HCT116 (cell line): ENCODE results near the gene OCEL1. TPM values are rescaled to one million over a fixed set of nuclear protein-coding genes. Genes with fewer than 3 reads are reported as not detected.

Source experiments
- ATAC-seq: fragments of 200-7000 bp; cut with Tn5 transposase; 2 replicates; pipeline ENCODE4 v1.9.1; 2020; ENCODE audit warnings: mild to moderate bottlenecking, moderate library complexity
- BruUV-seq: library from RNA; stranded (reverse); fragments of 400-500 nt; replicated peaks from 2 replicates; lab custom pipeline; 2021; lab: Mats Ljungman, UMichigan
- CTCF ChIA-PET: fragments of 300-600 bp; sonication (Branson Sonifier 250); formaldehyde crosslinking; loops from one replicate; lab custom pipeline; 2021; ENCODE audit warnings: antibody characterized with exemption; lab: Charles Lee
- POLR2A ChIA-PET: fragments of 300-600, 350-600 bp; sonication (Branson Sonifier 250); formaldehyde crosslinking; loops from one replicate; lab custom pipeline; 2021; ENCODE audit warnings: antibody characterized with exemption; lab: Charles Lee
- RAD21 ChIA-PET, 2 experiments: fragments of 300-600 bp; sonication (Branson Sonifier 250); formaldehyde crosslinking; loops; one replicate each; lab custom pipeline; 2023; ENCODE audit warnings: low total read pairs in 2 of 2; ENCODE audit not compliant: uncharacterized antibody in 2 of 2, unreplicated experiment in 2 of 2, low non-redundant PET in 1 of 2; lab: Charles Lee
- DNase-seq: peaks from one replicate; pipeline ENCODE4 v3.0.0-alpha.2; 2010; ENCODE audit warnings: low read depth, low spot score
- H2AFZ ChIP-seq: fragments of 200-600 bp; shearing (Covaris generic), sonication (generic); 2 replicates; pipeline ENCODE4 v1.6.1; 2017; ENCODE audit warnings: low read depth, mixed run types, mixed read lengths, antibody characterized with exemption, low read length; ENCODE audit not compliant: poor library complexity, severe bottlenecking
- H3K27ac ChIP-seq: 2 replicates; pipeline ENCODE4 v1.5.1; 2012; ENCODE audit warnings: low read depth, low read length
- H3K27me3 ChIP-seq: fragments of 200-600 bp; sonication (generic); 2 replicates; pipeline ENCODE4 v1.6.1; 2016; ENCODE audit warnings: mixed run types, low read length, mixed read lengths; ENCODE audit not compliant: insufficient read depth
- H3K36me3 ChIP-seq, 2 experiments: fragments of 200-500 bp in 1 of 2; fragments of 200-600 bp in 1 of 2; sonication (Bioruptor generic) in 1 of 2; sonication (generic) in 1 of 2; 2 replicates each; pipeline versions ENCODE4 v1.5.1 to v1.6.1; 2014 to 2016; ENCODE audit warnings: low read length in 2 of 2, inconsistent platforms in 1 of 2, mixed read lengths in 1 of 2, mixed run types in 1 of 2; ENCODE audit not compliant: insufficient read depth in 2 of 2, control insufficient read depth in 1 of 2
- H3K4me1 ChIP-seq, 2 experiments: fragments of 200-600 bp in 1 of 2; sonication (generic) in 1 of 2; 2 replicates each; pipeline versions ENCODE4 v1.5.1 to v1.6.1; 2012 to 2017; ENCODE audit warnings: low read length in 2 of 2, inconsistent platforms in 1 of 2, mild to moderate bottlenecking in 1 of 2, mixed read lengths in 1 of 2, mixed run types in 1 of 2, moderate library complexity in 1 of 2; ENCODE audit not compliant: insufficient read depth in 2 of 2, control insufficient read depth in 1 of 2
- H3K4me2 ChIP-seq: fragments of 200-600 bp; sonication (generic); 2 replicates; pipeline ENCODE4 v1.6.1; 2017; ENCODE audit warnings: mixed run types, low read length, mixed read lengths
- H3K4me3 ChIP-seq, 2 experiments: fragments of 200-600 bp in 1 of 2; sonication (generic) in 1 of 2; replicated peaks in 1 of 2; 2 replicates each; pipeline ENCODE4 v1.5.1; 2011 to 2016; ENCODE audit warnings: low read length in 2 of 2, control low read depth in 1 of 2, low read depth in 1 of 2, mild to moderate bottlenecking in 1 of 2, mixed read lengths in 1 of 2, mixed run types in 1 of 2
- H3K79me2 ChIP-seq: fragments of 200-600 bp; sonication (generic); 2 replicates; pipeline ENCODE4 v1.6.1; 2017; ENCODE audit warnings: mild to moderate bottlenecking, mixed run types, low read length, moderate library complexity, mixed read lengths; ENCODE audit not compliant: insufficient read depth
- H3K9ac ChIP-seq: fragments of 200-600 bp; sonication (generic); 2 replicates; pipeline ENCODE4 v1.6.1; 2016; ENCODE audit warnings: low read length, mixed read lengths
- H3K9me2 ChIP-seq: fragments of 200-600 bp; sonication (generic), shearing (Covaris generic); 2 replicates; pipeline ENCODE4 v1.6.1; 2017; ENCODE audit warnings: mixed run types, mild to moderate bottlenecking, moderate library complexity; ENCODE audit not compliant: insufficient read depth
- H3K9me3 ChIP-seq, 2 experiments: fragments of 200-500 bp in 1 of 2; fragments of 200-600 bp in 1 of 2; sonication (Bioruptor generic) in 1 of 2; sonication (generic) in 1 of 2; 2 replicates each; pipeline ENCODE4 v1.6.1; 2014 to 2017; ENCODE audit warnings: low read length in 2 of 2, mixed read lengths in 2 of 2, inconsistent platforms in 1 of 2, low read depth in 1 of 2, mild to moderate bottlenecking in 1 of 2, mixed run types in 1 of 2, moderate library complexity in 1 of 2; ENCODE audit not compliant: control insufficient read depth in 1 of 2, insufficient read depth in 1 of 2
- H4K20me1 ChIP-seq: fragments of 200-600 bp; sonication (generic), shearing (Covaris generic); 2 replicates; pipeline ENCODE4 v1.6.1; 2017; ENCODE audit warnings: mixed run types, mild to moderate bottlenecking, moderate library complexity; ENCODE audit not compliant: insufficient read depth
- CBX3 ChIP-seq: IDR thresholded peaks from 2 replicates; pipeline ENCODE4 v1.6.1; 2012; ENCODE audit warnings: low read depth
- CEBPB ChIP-seq: IDR thresholded peaks from 2 replicates; pipeline ENCODE4 v1.6.1; 2012; ENCODE audit warnings: low read depth
- CTCF ChIP-seq, 3 experiments: fragments of 200-600 bp in 1 of 3; sonication (generic) in 1 of 3; IDR thresholded peaks in 2 of 3; conservative IDR thresholded peaks in 1 of 3; 2 replicates each; pipeline ENCODE4 v1.5.1; 2012 to 2017; ENCODE audit warnings: low read depth in 2 of 3, low read length in 2 of 3, antibody characterized with exemption in 1 of 3, borderline replicate concordance in 1 of 3, control low read depth in 1 of 3, mild to moderate bottlenecking in 1 of 3, mixed read lengths in 1 of 3, mixed run types in 1 of 3, moderate library complexity in 1 of 3; ENCODE audit not compliant: insufficient read depth in 1 of 3
- EGR1 ChIP-seq: IDR thresholded peaks from 2 replicates; pipeline ENCODE4 v1.6.1; 2012; ENCODE audit warnings: low read depth
- EZH2 ChIP-seq: fragments of 200-600 bp; sonication (generic); IDR thresholded peaks from 2 replicates; pipeline ENCODE4 v1.6.1; 2017; ENCODE audit warnings: antibody characterized with exemption, mixed run types
- EZH2phosphoT487 ChIP-seq: fragments of 200-600 bp; IDR thresholded peaks from 2 replicates; pipeline ENCODE4 v1.6.1; 2018; ENCODE audit warnings: antibody characterized with exemption, borderline replicate concordance
- FOSL1 ChIP-seq: IDR thresholded peaks from 2 replicates; pipeline ENCODE4 v1.6.1; 2012; ENCODE audit warnings: low read depth
- POLR2A ChIP-seq: IDR thresholded peaks from 2 replicates; pipeline ENCODE4 v1.7.0; 2011; ENCODE audit warnings: borderline replicate concordance; ENCODE audit not compliant: insufficient read depth, insufficient read length; ENCODE audit errors: extremely low read depth
- SIN3A ChIP-seq: IDR thresholded peaks from 2 replicates; pipeline ENCODE4 v1.6.1; 2012; ENCODE audit warnings: low read depth
- SP1 ChIP-seq: IDR thresholded peaks from 2 replicates; pipeline ENCODE4 v1.6.1; 2012; ENCODE audit warnings: low read depth
- SRF ChIP-seq: IDR thresholded peaks from 2 replicates; pipeline ENCODE4 v1.6.1; 2012; ENCODE audit warnings: low read depth
- YY1 ChIP-seq: IDR thresholded peaks from 2 replicates; pipeline ENCODE4 v1.6.1; 2011; ENCODE audit warnings: low read length, low read depth, moderate library complexity, mild to moderate bottlenecking; ENCODE audit not compliant: insufficient replicate concordance; ENCODE audit errors: extremely low read depth
- ZBTB33 ChIP-seq: IDR thresholded peaks from 2 replicates; pipeline ENCODE4 v1.6.1; 2011; ENCODE audit warnings: mild to moderate bottlenecking, low read length, moderate library complexity; ENCODE audit not compliant: insufficient replicate concordance; ENCODE audit errors: extremely low read depth
- intact Hi-C: fragments of 100-400 bp; cut with micrococcal nuclease; formaldehyde crosslinking; loops from 2 replicates; pipeline ENCODE4 v1.10.0; 2022
- total RNA-seq: library from RNA; stranded (reverse); gene quantifications from one replicate; pipeline ENCODE4 v1.2.1, GENCODE V29; 2021; ENCODE audit not compliant: unreplicated experiment

The OCEL1 gene
- total RNA-seq, 1 experiment from 2014 or later = 39.8 TPM

- RAD21 ChIA-PET = no interaction called here
These were observed 973 bp upstream of the OCEL1 start for GRCh38 chr19:17225053-17225452.

More at GRCh38 chr19:17225053-17225452, 973 bp upstream of the OCEL1 start:
- POLR2A ChIA-PET = interaction anchor here (3.0 to 3.1 kb wide), 3 partner anchors 10 to 24 kb away, joined by 9 to 29 read pairs (median 24); partner anchors contain the start of gene USE1
- H3K79me2 ChIP-seq = peaks cover 16% of the 10 kb centered on the region; the same call in 1 of the 2 replicates
- no peaks in the 10 kb centered on the region for H3K9me3 ChIP-seq
- no peaks in the 10 kb centered on the region for H3K36me3 ChIP-seq
- CTCF ChIA-PET = no interaction called here
- H3K4me1 ChIP-seq = peaks cover 25 to 47% of the 10 kb centered on the region in 2 experiments
- ATAC-seq (no peak), DNase-seq (no peak)
- peak overlapping the region; percentile 81 to 92; a peak in 3 of 4 replicates for H3K4me3 ChIP-seq
- H3K9me2 ChIP-seq = no peaks in the 10 kb centered on the region
- H3K4me2 ChIP-seq = peak overlapping the region; percentile 99
- H3K27me3 ChIP-seq = no peaks in the 10 kb centered on the region
- BruUV-seq = no TSS peak
- H3K27ac ChIP-seq = peak overlapping the region; percentile 85; the same call in 1 of the 2 replicates
- no peak for TF ChIP-seq ZBTB33
- no peak for TF ChIP-seq CBX3
- no peak for TF ChIP-seq POLR2A
- TF ChIP-seq EZH2phosphoT487 = no peak
- TF ChIP-seq EGR1 = no peak
- no peak for TF ChIP-seq CEBPB
- no peak for TF ChIP-seq SRF
- no peak for TF ChIP-seq CTCF (IDR thresholded peaks at IDR 0.05 in 2 of 3, conservative IDR thresholded peaks at IDR 0.05 in 1 of 3; ENCODE audit: borderline replicate concordance in 1 of 3, insufficient read depth in 1 of 3, low read depth in 2 of 3, low read length in 2 of 3)
- TF ChIP-seq FOSL1 = no peak
- TF ChIP-seq SP1 = no peak
- TF ChIP-seq SIN3A = no peak
- TF ChIP-seq EZH2 = no peak
- TF ChIP-seq YY1 = no peak
- intact Hi-C loops = loop anchor here (5.0 kb wide), 1 partner anchor 148 kb away; the partner anchor contains the start of genes HAUS8 and MYO9B
- peak overlapping the region; percentile 98; the same call in 1 of the 2 replicates for H3K9ac ChIP-seq
- no peak overlapping the region for H2AFZ ChIP-seq
- H4K20me1 ChIP-seq = no peaks in the 10 kb centered on the region
